ENCODE results near the gene TUBG1. TPM values are rescaled to one million over a fixed set of nuclear protein-coding genes. Genes with fewer than 3 reads are reported as not detected.

Gene TUBG1
- total and polyA plus RNA-seq, 9 of the 15 experiments (the other 6 are each of a cell fraction or from before 2014, with no cell fraction given), result 33.1 to 147 (median 66.0) TPM

- TF ChIP-seq ZFP91 (CRISPR knock-in tag; IDR thresholded peaks at IDR 0.05) (no peak), ZNF3 (CRISPR knock-in tag; IDR thresholded peaks at IDR 0.05) (no peak), SMC3 (conservative IDR thresholded peaks at IDR 0.05; ENCODE audit: insufficient read depth, low read depth, low read length) (no peak), MBD1 (CRISPR knock-in tag; IDR thresholded peaks at IDR 0.05) (no peak), STAT5A (IDR thresholded peaks at IDR 0.05; ENCODE audit: borderline replicate concordance, low read length) (no peak), YY1 (IDR thresholded peaks at IDR 0.05; ENCODE audit: borderline replicate concordance in 1 of 3, control insufficient read depth in 1 of 3, extremely low read depth in 1 of 3, insufficient read depth in 3 of 3, insufficient read length in 1 of 3, insufficient replicate concordance in 2 of 3, low read depth in 1 of 3, low read length in 2 of 3) (no peak), ZNF696 (CRISPR knock-in tag; conservative IDR thresholded peaks at IDR 0.05) (no peak), C11orf30 (IDR thresholded peaks at IDR 0.05; ENCODE audit: low read depth) (no peak), PHB (CRISPR knock-in tag; IDR thresholded peaks at IDR 0.05) (no peak), ZBTB34 (CRISPR knock-in tag; IDR thresholded peaks at IDR 0.05) (no peak), TAF9B (IDR thresholded peaks at IDR 0.05; ENCODE audit: partially characterized antibody) (no peak), GATAD2A (IDR thresholded peaks at IDR 0.05) (no peak), ZNF511 (CRISPR knock-in tag; IDR thresholded peaks at IDR 0.05) (no peak), KLF16 (IDR thresholded peaks at IDR 0.05) (no peak), ZNF316 (IDR thresholded peaks at IDR 0.05) (no peak), HDAC3 (IDR thresholded peaks at IDR 0.05; ENCODE audit: borderline replicate concordance, partially characterized antibody) (no peak), BHLHE40 (IDR thresholded peaks at IDR 0.05; ENCODE audit: low read length) (peak; percentile 63; the same call in 1 of the 2 replicates), TCF7L2 (IDR thresholded peaks at IDR 0.05; ENCODE audit: low read depth, low read length) (no peak), FUS (optimal IDR thresholded peaks at IDR 0.05; ENCODE audit: low read depth, low read length) (no peak), ILF3 (IDR thresholded peaks at IDR 0.05; ENCODE audit: borderline replicate concordance) (no peak), HCFC1 (IDR thresholded peaks at IDR 0.05; ENCODE audit: low read depth, low read length) (peak; percentile 43), MYBL2 (IDR thresholded peaks at IDR 0.05; ENCODE audit: low read depth) (no peak), MYBL2 (CRISPR knock-in tag; IDR thresholded peaks at IDR 0.05; ENCODE audit: borderline replicate concordance) (no peak), RBM17 (IDR thresholded peaks at IDR 0.05; ENCODE audit: borderline replicate concordance, low read depth, low read length) (no peak)
Observed at GRCh38 chr17:42566883-42567573, 42.5 kb upstream of the TUBG1 start, which contains the start of gene MLX (continued).
